Hindlimb muscle (tissue), 1 donor: ENCODE measurements around the gene RPGRIP1. TPM values are rescaled to one million over a fixed set of nuclear protein-coding genes. Genes with fewer than 3 reads are reported as not detected.
"Not testable (repeated sequence)": the region's sequence is repeated elsewhere in the genome, so short reads cannot be mapped to it uniquely, and the experiment has no call there.

Experiments used
- DNase-seq: peaks from one replicate; pipeline ENCODE4 v3.0.0-alpha.2; 2013
- polyA plus RNA-seq: library from polyadenylated mRNA; unstranded; fragments of 120-200 nt; gene quantifications from one replicate; pipeline ENCODE4 v1.2.1, GENCODE V29; 2013; ENCODE audit not compliant: insufficient read length

The RPGRIP1 gene
- polyA plus RNA-seq: 1.2 TPM

DNA sequence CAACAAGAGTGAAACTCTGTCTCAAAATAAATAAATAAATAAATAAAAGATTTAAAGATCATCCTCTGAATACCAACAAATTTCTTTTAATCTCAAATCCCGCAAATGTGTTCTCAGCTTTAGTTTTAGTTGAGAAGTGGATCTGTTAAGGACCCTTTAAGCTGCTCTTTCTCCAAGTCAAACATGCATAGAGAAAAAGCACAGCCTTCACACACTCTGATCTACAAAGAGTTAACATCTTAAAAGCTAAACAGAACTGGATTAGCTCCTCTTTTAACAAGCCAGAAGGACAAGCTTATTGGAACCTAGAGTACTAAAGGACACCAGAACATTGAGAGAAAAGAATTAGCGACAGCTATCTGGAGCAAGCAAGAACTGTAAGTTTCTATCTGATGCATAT, at the start of gene RPGRIP1:
RPGRIP1 (plus strand) TSS at position 301 of the 400 bp plus-strand sequence. CDS start 7,894 bp downstream, outside the sequence.
- DNase-seq: no peak

DNA sequence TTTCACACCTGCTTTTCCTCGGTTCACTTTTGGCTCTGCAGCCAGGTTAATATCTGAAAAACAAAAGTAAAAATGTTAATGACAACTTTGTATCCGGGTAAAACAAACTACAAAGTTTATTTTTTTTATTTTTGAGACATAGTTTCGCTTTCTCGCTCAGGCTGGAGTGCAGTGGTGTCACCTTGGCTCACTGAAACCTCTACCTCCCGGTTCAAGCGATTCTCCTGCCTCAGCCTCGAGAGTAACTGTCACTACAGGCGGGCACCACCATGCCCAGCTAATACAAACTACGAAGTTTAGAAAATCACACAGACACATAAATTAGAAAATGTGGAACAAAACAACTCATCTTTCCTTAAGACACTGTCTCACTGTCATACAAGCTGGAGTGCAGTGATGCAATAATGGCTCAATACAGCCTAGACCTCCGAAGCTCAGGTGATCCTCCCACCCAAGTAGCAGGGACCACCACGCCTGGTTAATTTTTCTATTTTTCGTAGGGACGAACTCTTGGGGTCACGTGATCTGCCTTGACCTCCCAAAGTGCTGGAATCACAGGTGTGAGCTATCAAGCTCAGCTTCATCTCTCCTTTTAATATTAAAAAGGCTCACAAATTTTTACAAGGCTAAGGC, 48.7 kb upstream of the RPGRIP1 start:
- no peak for DNase-seq

DNA sequence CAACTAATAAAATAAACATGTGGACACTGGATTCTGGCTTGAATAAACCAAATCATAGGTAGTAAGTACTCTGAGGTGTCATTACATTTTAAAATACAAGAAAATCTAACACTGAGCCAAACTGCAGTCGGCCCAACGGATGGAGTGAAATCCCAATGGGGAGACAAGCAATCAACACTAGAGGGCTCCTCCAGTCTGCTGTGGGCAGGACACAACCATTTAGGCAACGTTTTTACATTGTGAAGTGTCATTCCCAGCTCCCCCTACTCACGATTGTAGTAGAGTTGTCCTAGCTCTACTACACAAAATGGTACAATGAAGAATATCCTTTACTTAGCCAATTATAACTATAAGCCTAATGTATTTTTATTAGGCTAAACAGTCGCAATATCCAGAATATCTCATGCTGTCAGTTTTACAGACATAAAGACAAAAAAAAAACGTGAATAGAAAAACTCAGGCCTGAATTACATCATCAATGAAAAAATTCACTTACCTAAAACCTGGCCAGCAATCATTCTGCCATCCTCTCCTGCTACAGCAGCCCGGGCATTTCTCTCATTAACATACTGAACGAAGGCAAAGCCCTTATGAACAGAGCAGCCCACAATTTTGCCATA, 46.3 kb upstream of the RPGRIP1 start:
- DNase-seq: no peak

DNA sequence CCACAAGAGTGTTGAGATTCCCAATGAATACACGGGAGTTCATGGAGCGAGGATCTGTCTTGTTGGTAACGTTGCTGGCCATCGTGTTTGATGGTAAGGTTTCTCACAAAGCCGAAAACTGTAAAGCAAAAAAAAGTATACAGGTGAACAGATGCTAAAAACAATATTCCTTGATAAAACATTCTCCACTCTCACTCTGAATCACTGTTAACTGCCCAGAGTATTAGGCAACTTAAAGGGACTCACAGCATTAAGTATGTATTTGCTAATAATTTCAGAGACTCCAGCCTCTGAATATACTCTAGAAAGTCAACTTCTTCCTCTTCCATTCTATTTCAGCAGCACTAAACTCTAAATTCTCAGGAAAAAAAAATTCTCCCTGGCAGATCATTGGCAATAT, 45.8 kb upstream of the RPGRIP1 start:
- no peak for DNase-seq

DNA sequence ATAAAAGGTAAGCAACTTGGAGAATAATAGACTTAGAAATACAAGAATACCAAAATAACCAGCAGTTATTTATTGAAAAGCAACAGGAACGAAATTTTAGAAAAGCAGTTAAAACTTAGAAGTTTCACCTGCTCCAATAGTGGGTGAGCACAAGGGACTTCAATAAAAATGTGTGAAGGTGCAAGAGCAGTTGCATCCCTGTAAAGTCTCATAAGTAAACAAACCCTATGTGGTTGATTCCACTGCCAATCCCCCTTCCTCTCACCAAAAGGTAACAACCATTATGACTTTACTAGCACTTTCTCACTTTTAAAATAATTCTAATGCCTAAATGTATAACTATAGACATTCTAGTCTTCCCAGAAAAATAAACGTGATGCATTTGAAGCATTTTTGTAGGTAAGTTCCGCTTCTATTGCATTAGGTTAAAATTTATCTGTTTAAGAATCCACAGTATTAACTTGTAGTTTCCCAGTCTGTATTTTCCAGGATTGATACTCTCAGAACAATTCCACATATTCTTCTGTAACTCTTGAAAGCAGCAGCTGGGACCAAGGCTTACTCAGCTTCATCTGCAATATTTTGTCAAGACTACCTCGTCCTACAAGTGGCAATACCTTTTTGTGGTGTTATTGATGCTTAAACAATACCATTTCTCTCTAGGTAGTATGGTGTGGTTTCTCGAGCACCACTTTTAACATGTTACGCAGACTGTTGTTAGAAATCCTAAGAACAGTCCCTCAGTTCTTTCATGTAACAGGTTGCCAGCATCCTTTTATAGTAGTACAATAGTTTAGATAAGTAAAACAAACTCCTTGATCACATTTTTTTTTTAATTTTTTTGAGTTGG, 42.7 kb upstream of the RPGRIP1 start:
- no peak for DNase-seq

DNA sequence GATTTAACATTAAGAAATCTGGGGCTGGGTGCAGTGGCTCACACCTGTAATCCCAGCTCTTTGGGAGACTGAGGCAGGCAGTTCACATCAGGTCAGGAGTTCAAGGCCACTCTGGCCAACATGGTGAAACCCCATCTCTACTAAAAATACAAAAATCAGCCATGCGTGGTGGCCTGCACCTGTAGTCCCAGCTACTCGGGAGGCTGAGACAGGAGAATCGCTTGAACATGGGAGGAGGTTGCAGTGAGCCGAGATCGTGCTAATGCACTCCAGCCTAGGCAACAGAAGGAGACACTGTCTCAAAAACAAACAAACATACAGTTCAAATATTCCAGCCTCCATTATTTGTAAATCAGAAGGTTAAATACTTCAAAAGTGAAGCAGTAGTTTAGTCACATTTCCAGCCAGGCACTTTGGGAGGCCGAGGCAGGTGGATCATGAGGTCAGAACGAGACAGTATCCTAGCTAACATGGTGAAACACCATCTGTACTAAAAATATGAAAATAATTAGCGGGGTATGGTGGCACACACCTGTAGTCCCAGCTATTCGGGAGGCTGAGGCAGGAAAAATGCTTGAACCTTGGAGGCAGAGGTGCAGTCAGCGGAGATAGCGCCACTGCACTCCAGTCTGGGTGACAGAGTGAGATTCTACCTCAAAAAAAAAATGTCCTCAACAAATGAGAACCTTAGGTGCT, 40.9 kb upstream of the RPGRIP1 start:
- no peak for DNase-seq

DNA sequence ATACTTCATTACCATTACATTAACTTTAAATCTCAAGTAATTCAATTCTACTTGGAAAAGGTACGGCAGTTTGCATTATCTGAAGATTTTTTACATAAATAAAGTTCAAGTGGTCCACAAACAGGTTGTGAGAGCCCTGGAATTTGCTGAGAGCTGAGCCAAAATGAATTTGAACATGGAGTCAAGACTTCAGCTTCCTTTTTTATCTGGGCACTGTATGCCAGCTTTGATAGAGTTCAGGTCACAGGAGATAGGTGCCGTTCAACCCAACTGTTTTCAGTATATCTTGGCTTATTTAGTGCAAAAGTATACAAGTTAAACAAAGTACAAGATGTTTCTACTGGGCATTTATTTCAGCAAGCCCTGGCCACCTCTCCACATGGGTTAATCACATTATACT, 39.5 kb upstream of the RPGRIP1 start:
- DNase-seq: no peak

DNA sequence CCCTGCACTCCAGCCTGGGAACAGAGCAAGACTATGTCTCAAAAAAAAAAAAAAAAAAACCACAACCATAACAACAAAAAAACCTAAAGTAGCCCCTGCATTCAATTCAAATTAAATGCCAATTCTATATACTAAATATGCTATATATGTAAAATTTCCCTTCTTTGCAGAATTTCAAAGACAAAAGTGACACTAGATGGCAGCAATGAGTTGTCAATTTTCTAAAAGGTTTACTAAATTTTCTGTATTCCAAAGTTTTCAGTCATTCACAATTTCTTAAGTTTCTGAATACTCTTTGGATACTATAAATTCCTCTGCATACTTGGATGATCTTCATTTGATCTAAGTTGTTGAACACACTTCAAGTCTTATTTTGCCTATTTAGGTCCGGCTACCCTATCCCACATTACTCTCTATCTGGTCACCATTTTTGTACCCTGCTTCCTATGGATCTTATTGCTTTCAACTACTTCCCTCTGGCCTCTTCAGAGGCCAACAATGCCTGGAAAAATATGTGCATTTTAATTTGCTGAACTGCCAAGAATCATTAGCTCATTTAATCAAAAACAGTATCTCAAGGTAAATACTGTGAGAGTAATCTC, 38.6 kb upstream of the RPGRIP1 start:
- no peak for DNase-seq

DNA sequence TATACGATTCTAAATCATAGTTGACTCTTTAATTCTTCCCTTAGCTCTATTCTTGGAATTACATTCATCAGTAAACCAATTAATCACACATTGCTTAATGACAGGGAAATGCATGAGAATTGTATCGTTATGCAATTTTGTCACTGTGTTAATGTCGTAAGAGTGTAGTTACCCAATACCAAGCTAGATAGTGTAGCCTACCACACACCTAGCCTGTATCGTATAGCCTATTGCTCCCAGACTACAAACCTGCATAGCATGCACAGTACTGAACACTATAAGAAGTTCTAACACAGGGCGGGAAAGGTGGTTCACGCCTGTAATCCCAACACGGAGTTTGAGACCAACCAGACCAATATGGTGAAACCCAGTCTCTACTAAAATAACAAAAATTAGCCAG, 35.3 kb upstream of the RPGRIP1 start:
- no peak for DNase-seq

DNA sequence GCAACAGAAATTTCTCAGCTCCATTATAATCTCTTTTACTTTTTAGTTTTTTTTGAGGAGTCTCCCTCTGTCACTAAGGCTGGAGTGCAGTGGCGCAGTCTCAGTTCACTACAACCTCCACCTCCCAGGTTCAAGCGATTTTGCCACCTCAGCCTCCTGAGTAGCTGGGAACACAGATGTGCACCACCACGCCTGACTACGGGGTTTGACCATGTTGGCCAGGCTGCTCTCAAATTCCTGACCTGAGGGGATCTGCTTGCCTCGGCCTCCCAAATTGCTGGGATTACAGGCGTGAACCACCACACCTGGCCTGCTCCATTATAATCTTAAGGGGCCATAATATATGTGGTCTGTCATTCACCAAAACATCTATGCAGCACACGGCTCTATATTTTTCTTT, 34.1 kb upstream of the RPGRIP1 start:
- DNase-seq: no peak

DNA sequence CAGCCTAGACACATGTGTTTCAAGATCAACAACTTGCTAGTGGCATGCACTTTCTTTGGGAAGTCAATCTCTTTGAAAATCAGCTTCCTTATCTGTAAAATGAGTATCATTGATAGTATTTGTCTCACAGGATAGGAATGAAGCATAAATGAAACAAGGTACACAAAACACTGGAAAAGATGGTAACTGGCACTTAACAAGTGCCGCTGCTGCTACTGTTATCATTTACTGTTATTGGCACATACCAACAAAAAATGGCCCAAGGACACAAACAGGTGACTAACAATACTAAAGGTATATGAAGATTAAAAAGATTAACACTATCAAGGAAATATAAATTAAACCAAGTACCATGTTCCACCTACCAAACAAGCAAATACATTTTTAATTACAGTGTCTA, 31.5 kb upstream of the RPGRIP1 start:
- no peak for DNase-seq

DNA sequence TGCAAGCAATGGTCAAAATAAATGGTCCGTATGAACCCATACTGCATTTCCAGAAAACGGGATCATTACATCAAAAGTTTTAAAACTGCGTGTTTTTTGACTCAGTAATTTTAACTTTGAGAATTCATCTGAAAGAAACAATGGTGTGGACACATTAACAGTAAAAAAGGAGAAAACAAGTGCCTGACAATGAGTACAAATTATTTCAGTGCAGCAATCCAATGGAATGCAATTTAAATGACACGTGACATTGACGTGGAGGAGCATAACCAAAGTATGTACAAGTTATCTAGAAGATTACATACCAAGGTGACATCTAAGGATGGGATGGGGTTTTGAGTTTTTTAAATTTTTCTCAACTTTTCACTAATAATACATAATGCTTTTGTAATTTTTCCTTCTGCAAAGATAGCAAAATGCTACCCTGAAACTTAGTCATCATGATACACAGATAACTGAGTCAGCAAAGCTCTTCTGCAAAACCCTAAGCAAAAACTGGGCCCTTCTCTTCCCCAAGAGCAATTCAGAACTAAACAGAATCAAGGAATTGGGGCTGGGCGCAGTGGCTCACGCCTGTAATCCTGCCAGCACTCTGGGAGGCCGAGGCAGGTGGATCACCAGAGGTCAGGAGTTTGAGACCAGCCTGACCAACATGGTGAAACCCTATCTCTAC, 31.0 kb upstream of the RPGRIP1 start:
- no peak for DNase-seq

DNA sequence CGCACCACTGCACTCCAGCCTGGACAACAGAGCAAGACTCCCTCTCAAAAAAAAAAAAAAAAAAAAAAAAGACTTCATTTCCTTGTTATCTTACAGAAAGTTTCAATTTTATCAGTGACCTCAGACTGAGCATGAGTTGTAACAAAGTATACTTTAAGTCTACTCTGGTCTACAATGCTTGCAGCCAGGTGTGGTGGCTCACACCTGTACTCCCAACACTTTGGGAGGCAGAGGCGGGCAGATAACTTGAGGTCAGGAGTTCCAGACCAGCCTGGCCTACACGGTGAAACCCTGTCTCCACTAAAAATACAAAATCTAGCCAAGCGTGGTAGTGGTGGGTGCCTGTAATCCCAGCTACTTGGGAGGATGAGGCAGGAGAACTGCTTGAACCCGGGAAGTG, 28.7 kb upstream of the RPGRIP1 start:
- DNase-seq: no peak

DNA sequence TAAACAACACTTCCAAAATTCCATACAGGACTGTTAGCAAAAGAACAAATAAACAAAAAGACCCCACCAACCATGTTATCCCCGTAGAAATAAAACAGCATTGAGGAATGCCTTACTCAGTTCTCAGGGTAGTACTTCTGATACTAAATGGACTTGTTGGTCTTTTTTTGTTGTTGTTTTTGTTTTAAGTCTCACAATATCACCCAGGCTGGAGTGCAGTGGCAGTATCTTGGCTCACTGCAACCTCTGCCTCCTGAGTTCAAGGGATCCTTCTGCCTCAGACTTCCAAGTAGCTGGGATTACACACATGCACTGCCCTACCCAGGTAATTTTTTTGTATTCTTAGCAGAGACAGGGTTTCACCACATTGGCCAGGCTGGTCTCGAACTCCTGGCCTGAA, 27.7 kb upstream of the RPGRIP1 start:
- DNase-seq: no peak

DNA sequence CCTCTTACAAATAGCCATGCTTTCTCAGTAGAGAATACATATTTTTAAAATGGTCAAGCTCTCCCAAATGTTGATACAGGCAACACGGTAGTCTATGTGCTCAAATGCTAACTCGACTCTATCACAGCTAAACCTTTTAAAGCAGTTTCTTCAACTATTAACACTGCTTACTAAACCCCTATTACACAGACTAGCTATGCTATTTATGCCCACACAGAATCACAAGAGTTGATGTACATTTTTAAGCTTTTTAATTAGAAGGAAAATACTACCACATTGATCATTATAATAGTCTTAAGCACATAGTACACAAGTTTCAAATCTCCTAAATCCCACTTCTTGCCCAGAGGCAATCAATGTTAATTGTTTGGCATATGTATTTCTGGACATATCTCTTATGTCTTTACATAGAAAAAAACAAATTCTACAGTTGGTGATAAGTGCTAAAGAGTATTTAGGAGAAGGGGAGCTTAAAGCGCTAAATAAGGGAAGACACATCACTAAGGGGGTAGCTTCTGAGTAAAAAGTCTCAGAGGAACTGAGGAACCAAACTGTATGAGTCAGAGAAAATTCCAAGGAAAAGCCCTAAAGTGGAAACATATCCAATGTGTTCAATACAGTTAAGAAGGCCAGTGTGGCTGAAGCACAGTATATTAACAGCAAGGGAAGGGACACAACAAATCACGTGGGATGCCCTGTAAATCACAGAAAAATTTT, 24.3 kb upstream of the RPGRIP1 start:
- no peak for DNase-seq

DNA sequence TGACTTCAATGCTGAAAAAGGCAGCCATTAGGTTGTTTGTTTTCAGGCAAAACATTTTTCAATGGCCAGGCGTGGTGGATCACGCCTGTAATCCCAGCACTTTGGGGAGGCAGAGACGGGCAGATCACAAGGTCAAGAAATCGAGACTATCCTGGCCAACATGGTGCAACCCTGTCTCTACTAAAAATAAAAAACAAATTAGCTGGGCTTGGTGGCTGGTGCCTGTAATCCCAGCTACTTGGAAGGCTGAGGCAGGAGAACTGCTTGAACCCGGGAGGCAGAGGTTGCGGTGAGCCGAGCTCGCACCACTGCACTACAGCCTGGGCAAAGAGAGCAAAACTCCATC, 23.8 kb upstream of the RPGRIP1 start:
- not testable (repeated sequence) for DNase-seq

DNA sequence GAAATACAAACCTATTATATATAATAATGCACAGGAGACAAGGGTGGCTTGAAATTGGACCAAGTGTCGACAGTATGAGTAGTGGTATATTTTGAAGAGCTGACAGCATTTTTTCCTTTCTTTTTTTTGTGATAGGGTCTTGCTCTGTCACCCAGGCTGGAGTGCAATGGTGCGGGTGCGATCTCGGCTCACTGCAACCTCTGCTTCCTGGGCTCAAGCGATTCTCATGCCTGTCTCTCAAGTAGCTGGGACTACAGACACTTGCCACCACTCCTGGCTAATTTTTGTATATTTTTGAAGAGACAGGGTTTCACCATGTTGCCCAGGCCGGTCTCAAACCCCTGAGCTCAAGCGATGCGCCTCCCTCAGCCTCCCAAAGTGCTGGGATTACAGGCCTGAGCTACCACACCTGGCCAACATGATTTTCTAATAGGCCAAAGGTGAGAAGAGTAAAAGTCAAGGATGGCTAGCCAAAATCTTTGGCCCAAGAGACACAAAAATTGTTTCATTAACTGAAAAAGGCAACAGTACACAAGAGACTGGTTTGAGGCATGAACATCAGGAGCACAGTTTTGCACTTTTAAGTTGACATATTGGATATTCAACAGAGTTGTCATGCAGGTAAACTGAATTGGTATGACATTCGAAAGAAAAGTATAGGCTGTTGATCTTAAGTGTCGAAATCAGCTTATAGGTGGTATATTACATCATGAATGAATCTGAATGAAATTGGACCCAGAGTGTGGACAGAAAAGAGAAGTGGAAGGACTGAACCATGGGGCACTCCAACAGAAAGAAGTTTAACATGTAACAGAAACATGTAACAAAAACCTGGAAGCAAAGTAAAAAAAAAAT, 23.1 kb upstream of the RPGRIP1 start:
- no peak for DNase-seq

DNA sequence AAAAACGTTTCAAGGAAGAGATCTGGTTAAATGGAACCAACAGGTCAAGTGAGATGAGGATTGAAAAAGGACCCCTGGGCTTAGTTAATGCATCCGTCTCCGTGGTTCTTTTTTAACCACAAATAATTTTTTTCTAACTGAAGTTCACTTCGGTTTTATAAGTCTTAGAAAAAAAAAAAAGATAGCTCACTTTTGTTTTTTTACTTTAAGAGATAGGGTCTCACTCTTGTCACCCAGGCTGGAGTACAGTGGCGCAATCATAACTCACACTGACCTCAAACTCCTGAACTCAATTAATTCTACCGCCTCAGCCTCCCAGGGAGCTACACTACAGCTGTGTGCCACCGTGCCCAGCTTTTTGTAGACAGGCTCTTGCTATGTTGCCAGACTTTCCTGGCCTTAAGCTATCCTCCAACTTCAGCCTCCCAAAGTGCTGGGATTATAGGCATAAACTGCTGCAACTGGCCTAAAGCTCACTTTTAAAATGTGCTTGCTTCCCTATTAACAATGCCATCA, 22.4 kb upstream of the RPGRIP1 start:
- DNase-seq: no peak

DNA sequence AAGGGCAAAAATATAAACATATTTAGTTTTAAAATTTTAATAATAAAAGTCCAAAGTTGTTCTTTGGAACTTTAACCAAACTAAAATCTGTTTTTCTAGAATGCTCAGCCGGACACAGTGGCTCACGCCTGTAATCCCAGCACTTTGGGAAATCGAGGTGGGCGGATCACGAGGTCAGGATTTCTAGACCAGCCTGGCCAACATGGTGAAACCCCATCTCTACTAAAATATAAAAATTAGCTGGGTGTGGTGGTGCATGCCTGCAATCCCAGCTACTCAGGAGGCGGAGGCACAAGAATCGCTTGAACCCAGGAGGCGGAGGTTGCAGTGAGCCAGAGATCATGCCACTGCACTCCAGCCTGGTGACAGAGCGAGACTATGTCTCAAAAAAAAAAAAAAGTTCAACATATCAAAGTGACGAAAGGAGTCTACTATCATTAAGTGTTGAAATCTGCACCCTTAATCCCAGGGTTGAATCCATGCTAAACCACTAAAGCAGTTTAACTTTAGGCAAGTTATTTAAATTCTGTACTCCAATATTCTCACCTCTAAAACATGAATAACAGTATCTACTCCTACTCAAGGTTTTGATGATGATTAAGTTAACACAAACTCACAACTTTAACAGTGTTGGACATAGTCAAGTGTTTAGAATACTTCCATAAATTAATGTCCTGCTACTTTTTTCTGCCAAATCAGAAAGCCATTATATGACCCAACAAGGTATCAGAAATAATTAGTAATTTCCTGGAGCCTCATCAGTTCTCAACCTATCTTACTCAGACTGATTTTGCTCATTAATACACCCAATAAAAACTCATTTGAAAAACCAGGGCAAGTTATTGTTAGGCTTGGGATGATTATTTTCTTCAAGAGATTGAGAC, 21.6 kb upstream of the RPGRIP1 start:
- no peak for DNase-seq
